IPS-18a (cell line): ENCODE data around the gene EPHA8.

Source experiments
- H3K27ac ChIP-seq: one replicate; pipeline ENCODE4 v1.5.1; 2013; ENCODE audit warnings: low read length
- H3K27me3 ChIP-seq: one replicate; pipeline ENCODE4 v1.6.1; 2013; ENCODE audit warnings: mild to moderate bottlenecking, low read length; ENCODE audit not compliant: control insufficient read depth, insufficient read depth
- H3K36me3 ChIP-seq: one replicate; pipeline ENCODE4 v1.6.1; 2013; ENCODE audit warnings: low read depth, low read length; ENCODE audit not compliant: control insufficient read depth
- H3K4me1 ChIP-seq: one replicate; pipeline ENCODE4 v1.6.1; 2013; ENCODE audit warnings: low read depth, low read length; ENCODE audit not compliant: control insufficient read depth
- H3K4me3 ChIP-seq: one replicate; pipeline ENCODE4 v1.5.1; 2013; ENCODE audit warnings: low read length
- H3K9ac ChIP-seq: one replicate; pipeline ENCODE4 v1.6.1; 2013; ENCODE audit warnings: mild to moderate bottlenecking, low read length, moderate library complexity
- H3K9me3 ChIP-seq: one replicate; pipeline ENCODE4 v1.6.1; 2013; ENCODE audit warnings: low read depth, low read length; ENCODE audit not compliant: control insufficient read depth

Gene EPHA8

DNA sequence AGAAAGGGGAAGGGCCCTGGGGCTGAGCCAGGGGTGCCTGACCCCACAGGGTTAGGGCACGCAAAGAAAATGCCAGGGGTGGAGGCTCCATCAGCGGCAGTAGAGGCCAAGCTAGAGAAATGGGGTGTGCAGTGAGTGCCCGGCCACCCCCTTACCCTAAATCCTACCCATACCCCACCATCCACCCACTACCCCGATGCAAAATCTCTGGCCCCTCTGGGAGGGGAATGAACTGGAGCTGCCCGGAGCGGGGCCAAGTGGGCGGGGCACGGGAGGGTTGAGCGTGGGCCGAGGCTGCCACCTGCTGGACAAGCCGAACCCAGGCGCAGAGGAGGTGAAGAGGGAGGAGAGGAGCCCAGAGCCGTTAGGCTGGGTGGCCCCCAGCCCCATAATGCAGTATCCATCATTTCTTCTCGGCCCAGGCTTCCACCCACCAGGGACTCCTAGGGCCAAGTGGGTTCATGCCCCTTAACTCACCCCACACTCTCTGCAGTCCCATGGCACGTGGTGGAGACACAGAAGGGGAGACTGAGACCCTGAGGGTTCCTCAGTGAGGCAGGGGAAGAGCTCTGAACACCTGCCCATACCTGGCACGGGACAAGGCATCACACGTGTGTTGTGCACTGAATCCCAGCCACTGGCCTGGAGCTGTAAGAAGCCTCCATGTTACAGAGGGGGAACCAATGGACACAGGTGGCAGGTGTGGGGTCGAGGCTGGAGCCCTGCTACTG, 78.8 kb downstream of the EPHA8 start:
- Histone ChIP-seq H3K27me3 (no peaks in the 10 kb centered on the region), H3K27ac (no peak overlapping the region), H3K36me3 (no peaks in the 10 kb centered on the region), H3K9ac (no peak overlapping the region), H3K4me3 (no peak overlapping the region), H3K9me3 (no peaks in the 10 kb centered on the region), H3K4me1 (no peaks in the 10 kb centered on the region)

DNA sequence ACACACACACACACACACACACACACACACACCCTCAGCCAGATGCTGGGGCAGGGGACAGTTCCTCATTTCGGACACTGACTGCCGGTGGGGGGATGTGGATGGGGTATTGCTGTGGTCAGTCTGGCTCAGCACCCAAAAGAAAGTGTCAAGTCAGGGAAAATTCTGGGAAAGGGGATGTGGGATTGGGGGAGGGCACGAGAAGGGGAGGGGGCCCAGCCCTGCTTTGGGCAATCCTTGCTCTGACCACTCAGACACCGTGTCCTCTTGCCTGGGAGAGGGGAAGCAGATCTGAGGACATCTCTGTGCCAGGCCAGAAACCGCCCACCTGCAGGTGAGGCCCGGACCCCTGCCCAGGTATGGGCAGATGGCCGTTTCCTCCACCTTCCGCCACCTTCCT, 80.1 kb downstream of the EPHA8 start, which contains the start of gene C1QC:
Gene C1QC (plus strand): TSS at position 253 of the 400 bp plus-strand sequence. CDS start 391 bp downstream, outside the sequence.
- Histone ChIP-seq H3K4me3 (no peak within 1 kb of the TSS), H3K27me3 (no peaks in the 10 kb centered on the region), H3K27ac (no peak within 1 kb of the TSS), H3K4me1 (no peaks in the 10 kb centered on the region), H3K36me3 (no peaks in the 10 kb centered on the region), H3K9me3 (no peaks in the 10 kb centered on the region), H3K9ac (no peak within 1 kb of the TSS)

DNA sequence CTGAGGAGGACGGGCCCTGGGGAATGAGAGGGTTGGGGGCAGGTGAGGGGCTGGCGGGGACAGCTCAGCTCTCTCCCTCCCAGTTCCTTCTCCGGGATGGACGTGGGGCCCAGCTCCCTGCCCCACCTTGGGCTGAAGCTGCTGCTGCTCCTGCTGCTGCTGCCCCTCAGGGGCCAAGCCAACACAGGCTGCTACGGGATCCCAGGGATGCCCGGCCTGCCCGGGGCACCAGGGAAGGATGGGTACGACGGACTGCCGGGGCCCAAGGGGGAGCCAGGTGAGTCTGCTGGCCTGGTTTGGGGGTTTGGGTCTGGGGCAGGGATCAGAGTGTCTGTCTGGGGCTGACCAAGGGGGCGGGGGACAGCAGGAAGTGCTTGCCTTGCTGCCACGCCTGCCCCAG, 80.6 kb downstream of the EPHA8 start:
- no peaks in the 10 kb centered on the region for H3K9me3 ChIP-seq
- no peaks in the 10 kb centered on the region for H3K27me3 ChIP-seq
- no peak overlapping the region for H3K4me3 ChIP-seq
- no peak overlapping the region for H3K9ac ChIP-seq
- H3K4me1 ChIP-seq = no peaks in the 10 kb centered on the region
- H3K27ac ChIP-seq = no peak overlapping the region
- H3K36me3 ChIP-seq = no peaks in the 10 kb centered on the region

DNA sequence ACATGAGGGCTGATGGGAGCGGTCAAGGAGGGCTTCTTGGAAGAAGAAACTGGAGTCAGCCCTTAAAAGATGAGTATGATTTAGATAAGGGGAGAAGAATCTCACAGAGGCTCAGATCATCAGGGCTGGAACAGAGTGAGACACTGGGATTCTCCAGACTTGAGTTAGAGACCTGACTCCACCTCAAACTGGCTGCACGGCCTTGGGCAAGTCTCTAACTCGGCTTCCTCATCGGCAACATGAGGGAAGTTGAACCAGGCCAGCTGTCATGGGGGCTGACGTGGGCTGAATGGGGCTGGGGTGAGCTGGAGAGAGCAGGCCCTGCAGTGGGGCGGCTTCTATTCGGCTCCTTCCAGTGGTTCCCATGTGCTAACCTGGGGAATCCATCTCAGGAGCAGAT, 82.6 kb downstream of the EPHA8 start:
- Histone ChIP-seq H3K9me3 (no peaks in the 10 kb centered on the region), H3K27ac (no peak overlapping the region), H3K4me3 (no peak overlapping the region), H3K27me3 (no peaks in the 10 kb centered on the region), H3K9ac (no peak overlapping the region), H3K4me1 (no peaks in the 10 kb centered on the region), H3K36me3 (no peaks in the 10 kb centered on the region)

GRCh38 chr1:22646384-22646783, 83.1 kb downstream of the EPHA8 start:
- H3K36me3 ChIP-seq = no peaks in the 10 kb centered on the region
- no peak overlapping the region for H3K9ac ChIP-seq
- H3K9me3 ChIP-seq = no peaks in the 10 kb centered on the region
- no peaks in the 10 kb centered on the region for H3K27me3 ChIP-seq
- no peak overlapping the region for H3K27ac ChIP-seq
- no peak overlapping the region for H3K4me3 ChIP-seq
- H3K4me1 ChIP-seq = no peaks in the 10 kb centered on the region

DNA sequence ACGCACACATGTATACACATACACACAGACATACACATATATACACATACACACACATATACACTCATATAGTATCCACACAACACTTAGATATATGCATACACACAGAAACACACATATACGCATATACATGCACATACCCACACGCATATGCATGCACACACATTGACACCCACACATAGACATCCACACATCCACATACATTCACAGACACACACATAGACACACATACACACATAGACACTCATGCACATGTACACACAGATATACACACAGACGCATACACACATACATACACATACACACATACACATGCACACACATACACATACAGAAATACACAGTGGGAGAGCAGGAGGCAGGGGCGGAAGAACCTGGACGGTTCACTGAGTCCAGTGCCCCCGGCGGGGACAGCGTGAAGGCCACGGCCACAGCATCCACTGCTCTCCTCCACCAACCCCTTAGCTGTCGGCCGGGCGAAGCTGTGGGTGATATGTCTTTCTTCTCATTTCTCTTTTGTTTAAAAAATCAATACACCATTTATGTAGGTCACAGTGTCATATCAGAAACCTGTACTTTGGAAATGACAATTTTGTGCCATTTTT, 86.9 kb downstream of the EPHA8 start:
- Histone ChIP-seq H3K4me3 (no peak overlapping the region), H3K36me3 (no peaks in the 10 kb centered on the region), H3K9ac (no peak overlapping the region), H3K9me3 (no peaks in the 10 kb centered on the region), H3K4me1 (no peaks in the 10 kb centered on the region), H3K27ac (no peak overlapping the region), H3K27me3 (no peaks in the 10 kb centered on the region)

DNA sequence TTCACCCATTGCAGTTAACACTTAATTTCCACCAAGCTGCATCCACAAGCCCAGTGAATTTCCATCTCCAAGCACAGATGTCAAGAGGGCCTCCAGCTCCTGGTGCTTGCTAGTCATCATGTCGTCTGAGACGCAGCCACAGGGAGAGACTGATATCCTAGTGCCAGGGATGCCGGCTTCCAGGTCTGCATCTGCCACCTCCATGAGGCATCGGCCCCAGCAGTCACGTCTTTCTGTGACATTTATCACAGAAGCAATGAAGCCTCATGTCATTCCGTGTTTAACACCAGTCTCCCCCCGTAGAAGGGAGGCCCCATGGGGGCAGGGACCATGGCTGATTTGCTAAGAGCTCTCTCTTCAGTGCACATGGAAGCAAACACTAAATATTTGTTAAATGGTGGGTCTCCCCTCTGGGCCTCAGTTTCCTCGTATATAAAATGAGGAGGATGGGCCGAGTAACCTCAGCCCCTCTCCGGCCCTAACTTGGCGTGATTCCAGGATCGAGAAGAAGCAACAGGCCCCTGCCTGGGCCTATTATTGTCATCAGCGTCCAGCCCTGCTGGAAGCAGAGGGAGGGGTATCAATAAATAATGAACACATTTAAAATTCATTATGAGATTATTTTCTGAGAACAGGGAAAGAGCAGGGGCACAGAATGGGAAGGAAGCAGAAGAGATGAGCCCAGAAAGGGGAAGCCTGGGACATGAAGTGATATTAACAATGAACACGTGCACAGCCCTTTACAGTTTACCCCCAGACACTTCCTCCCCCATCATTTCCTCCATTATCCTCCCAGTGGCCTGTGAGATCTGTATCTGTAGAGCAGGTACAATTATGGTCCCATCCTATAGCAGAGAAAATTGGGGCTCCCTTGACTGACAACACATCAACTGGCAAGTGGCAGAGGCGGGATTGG, 88.9 kb downstream of the EPHA8 start:
- no peak overlapping the region for H3K27ac ChIP-seq
- H3K27me3 ChIP-seq = no peaks in the 10 kb centered on the region
- no peak overlapping the region for H3K9ac ChIP-seq
- no peaks in the 10 kb centered on the region for H3K36me3 ChIP-seq
- H3K4me3 ChIP-seq = no peak overlapping the region
- H3K4me1 ChIP-seq = no peaks in the 10 kb centered on the region
- no peaks in the 10 kb centered on the region for H3K9me3 ChIP-seq

DNA sequence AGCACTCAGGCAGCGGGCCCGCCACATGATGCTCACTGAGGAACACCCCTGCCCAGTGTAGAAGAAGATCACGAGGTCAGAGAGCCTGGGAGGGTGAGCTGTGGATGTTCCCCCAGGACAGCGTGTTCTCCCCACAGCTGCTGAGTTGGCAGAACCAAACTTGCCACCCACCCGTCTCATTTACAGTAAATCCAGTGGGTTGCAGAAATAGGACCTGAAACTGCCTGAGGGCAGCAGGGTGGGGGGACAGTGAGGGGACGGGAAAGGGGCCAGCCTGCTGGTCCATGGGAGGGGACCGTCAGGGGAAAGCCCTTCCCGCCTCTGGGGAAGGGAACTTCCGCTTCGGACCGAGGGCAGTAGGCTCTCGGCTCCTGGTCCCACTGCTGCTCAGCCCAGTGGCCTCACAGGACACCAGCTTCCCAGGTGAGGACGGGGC, 89.6 kb downstream of the EPHA8 start, which contains the start of gene C1QB:
Gene C1QB (plus strand): TSS at position 356 of the 436 bp plus-strand sequence. CDS start 6,227 bp downstream, outside the sequence.
- Histone ChIP-seq H3K4me3 (no peak within 1 kb of the TSS), H3K27me3 (no peaks in the 10 kb centered on the region), H3K9me3 (no peaks in the 10 kb centered on the region), H3K27ac (no peak within 1 kb of the TSS), H3K9ac (no peak within 1 kb of the TSS), H3K4me1 (no peaks in the 10 kb centered on the region), H3K36me3 (no peaks in the 10 kb centered on the region)
